GM21528 (cell line): Measurements from ENCODE around the gene CHAF1A.
A peak's percentile ranks its signal among the peaks of the same experiment; 100 is the strongest.

ENCODE experiments used
- ATAC-seq: cut with Tn5 transposase; IDR thresholded peaks from one replicate; pipeline ENCODE4 v1.9.1; 2021; ENCODE audit warnings: mild to moderate bottlenecking, moderate library complexity; ENCODE audit not compliant: unreplicated experiment, low FRiP score

The CHAF1A gene

DNA sequence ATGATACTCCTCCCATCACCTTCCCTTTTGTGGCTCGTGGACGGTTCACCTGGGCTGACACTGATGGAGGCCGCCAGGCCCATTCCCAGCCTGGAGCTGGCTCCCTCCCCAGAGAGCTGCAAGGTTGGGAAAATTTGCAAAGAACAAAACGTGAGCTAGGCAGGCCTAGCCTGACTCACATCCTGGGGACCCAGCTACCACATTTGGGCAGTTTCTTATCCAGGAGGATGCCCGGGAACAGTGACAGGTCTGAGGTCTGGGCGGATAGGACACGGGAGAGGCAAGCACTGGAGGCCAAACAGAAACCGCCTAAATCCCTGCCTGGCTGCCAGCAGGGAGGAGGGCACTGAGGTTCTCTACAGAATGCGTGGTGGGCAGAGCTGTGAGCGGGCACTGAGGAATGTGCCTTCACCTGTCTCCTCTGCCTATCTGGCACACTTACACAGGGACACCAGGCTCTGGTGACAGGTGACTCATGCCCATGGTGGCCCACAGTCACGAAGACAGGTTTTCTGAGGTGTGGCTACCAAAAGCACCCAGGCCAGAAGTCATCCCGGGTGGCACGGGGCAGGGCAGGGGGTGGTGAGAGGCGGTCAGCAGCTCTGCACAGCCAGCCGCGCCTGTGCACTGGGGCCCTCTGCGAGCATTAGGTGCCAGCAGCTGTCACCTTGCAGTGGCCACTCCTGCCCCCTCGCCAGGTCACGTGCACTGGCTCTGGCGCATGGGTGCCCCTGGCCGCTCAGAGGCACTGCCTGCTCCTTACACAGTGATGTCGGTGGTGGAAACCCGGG lies 25.3 kb upstream of the CHAF1A start:
- no peak for ATAC-seq

DNA sequence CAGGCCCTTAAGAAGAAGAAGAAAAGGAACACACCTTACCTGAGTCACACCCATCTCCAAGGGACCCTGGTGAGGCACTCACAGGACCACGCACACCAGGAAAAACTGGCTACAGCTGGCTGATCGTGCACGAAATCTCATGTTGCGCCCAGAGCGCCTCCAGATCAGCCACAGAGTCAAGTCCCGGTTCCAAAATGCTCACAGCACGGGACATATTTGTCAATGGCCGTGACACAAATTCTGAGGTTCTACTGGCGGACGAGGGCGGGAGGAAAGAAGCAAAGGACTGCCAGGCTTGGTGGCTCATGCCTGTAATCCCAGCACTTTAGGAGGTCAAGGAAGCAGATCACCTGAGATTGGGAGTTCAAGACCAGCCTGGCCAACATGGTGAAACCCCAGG lies 23.6 kb upstream of the CHAF1A start:
- ATAC-seq = no peak

DNA sequence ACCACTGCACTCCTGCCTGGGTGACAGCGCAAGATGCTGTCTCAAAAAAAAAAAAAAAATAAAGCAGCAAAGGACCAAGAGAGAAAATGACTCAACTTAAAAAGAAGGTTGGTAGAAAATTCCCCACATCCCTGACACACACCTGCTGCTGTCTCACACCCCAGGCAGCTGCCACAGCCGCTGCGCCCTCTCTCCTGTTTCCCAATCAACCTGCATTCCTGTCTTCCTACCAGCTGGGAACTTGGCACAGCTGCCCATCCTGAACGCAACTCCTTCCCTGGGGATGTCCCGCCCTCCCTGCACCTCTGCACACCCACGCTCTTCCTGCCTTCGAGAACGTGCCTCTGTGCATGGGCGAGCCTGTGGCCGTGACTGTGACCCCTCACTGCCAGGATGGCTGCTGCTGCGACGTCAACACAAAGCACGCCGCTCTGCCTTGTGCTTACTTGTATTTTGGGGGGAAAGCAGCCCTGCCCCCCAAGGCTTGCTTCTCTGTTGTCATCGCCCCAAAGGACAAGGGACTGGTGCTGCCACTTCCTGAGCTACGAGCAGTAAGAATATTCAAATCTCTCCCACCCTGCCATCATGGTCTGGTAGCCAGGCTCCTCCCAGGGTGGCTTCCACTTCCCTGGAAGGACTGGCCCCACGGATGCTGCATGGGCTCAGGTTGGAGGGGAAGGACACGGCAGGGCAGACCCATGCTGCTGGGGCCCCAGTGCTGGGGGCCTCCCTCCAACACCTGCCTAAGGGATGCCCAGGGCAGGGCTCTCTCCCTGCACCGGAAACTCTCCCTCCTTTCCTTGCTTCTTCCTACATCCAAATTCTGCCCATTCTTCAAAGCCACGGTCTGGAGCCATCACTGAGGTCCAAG lies 22.8 kb upstream of the CHAF1A start:
- no peak for ATAC-seq

DNA sequence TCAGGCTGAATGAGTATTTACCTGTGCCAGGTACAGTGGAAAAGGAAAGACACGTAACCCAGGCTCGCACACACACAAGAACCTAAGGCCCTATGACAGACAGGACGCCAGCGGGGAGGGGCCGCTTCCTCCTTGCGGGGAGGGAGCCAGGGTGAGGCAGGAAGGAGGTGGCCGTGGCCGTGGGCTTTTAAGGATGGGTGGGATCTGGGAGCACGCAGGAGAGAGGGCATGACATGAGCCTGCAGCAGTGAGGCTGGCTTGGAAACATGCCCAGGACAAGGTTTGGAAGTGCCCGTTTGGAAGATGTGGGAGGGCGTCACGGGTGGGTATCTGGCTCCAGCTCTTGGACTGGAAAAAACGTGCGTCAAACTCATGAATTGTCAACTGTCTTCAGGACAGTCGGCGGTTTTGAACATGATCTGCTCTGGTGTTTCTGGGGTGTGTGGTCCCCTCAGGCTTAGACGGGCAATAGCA lies 22.1 kb upstream of the CHAF1A start:
- no peak for ATAC-seq

DNA sequence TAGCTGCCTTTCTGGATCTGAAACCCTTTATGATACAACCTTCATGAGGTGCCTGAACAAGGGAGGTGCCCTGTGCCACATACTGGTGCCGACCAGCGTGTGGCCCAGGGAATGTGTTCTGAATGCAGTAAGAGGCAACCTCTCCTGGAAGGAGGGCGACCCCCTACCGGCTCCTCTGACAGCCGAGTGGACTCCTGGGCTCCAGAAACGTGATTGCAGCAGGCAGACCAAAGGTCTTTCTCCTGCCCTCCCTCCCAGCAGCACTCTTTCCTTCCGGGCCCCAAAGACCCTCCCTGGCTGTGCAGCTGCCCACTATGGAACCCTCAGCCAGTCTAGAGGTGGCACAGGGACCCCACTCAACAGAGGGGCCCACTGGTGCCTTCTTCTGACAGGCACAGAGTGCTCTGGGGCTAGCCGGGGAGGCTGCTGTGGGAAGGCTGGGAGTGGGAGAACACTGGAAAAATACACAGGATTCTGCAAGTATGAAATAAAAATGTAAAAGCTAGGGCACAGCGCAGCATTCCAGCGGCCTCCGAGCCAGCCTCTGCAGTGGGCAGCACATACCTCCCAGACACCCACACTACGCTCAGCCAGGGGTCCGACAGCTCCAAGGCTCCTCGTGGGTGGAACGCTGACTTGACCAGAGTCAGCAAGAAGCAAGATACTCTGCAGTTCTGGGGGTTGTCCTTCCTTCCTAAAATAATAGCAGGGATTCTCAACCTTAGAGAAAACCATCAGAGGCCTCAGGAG lies 17.0 kb upstream of the CHAF1A start:
- ATAC-seq = no peak

DNA sequence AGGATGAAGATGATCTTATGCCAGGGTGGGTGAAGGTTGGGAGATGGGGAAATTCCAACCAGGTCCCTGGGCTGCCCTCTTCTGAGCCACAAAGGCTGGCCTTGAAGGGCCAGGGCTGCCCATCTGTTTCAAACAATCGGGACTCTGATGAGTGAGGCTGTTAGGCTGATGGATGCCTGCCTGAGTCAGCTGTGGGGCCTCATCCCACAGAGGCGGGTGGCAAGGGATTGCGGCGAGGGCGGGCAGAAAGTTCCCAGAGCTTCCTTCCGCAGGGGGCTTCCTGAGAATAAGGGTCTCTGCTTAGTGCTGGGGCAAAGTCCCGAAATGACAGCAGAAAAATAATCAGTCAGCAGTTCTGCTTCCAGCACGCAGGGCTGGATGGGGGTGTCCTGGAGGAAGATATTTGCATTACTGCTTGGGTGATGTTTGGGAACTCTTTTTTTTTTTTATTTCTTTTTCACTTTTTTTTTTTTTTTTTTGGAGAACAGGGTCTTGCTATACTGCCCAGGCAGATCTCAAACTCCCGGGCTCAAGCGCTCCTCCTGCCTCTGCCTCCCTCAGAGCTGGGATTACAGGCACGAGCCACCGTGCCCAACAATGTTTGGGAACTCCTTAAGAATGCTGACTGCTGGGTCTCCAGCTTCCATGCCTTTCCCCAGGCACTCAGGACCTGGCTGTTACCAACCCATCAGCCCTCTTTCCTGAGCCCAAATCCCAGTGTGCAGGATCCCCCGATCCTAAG lies 16.2 kb upstream of the CHAF1A start:
- ATAC-seq = no peak

DNA sequence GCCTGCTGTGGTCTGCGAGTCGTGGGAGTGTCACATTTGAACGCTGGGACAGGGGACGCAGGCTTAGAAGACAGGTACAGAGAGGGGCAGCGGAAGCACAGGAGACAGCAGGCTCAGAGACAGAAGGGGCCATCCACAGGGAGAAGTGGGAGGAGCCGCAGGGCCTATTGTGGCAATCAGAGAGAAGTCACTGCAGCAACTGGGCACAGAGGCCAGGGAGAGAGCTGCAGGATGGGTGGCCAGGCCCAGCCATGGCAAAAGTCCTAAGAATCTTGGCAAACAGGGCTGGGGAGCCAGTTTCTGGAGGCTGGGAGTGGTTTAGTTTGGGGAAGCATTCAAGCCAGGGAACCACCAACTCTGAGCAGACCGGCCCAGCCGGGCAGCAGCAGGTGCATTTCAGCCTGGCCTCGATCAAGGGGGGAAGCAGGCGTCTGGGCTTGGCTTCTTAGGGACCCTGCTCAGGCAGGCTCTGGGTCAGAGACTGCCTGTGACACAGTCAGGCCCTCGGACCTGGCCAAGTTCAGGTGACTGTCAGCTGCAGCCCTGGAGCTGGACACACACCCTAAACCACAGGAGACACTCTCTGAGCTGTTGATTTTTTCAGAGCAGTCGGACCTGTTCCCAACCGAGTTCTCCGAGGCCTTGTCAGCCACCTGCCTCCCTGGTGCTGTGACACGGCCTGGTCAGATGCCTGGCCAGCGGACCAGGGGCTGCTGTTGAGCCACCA lies 13.9 kb upstream of the CHAF1A start:
- no peak for ATAC-seq

DNA sequence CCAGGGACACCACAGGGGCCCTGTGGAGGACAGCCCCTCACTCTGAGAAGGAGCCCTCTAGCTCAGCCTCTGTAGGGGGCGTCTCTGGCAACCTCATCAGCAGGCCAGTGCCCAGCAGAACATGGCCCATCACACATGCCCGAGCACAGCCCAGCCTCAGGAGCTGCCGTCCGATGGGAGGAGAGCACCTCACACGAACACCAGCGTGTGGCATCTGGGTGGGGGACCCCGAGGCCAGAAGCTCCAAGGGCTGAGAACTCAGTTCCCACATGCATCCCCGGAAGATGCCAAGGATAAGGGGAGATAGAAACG lies 13.4 kb upstream of the CHAF1A start:
- no peak for ATAC-seq

DNA sequence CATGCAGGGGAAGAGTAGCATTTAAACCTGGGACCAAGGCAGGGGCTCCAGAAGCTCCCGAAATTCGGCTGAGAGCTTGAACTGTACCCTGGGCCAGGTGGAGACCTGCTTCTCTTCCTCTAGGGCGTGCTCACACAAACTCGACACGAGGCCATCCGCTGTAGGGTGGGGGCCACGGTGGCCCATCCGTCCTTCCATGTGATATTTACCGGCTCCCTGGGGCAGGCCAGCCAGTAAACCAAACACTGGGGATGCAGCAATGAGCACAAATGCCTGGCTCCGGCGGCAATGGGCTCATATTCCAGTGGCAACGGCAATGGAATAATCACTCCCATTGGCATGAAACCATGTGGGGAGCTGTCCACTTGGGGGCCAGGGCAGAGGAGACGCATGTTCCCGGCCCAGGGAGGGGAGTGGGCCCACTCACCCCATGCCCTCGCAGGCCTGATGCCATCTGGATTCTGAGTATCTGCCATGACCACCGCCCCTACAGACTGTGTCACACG lies 12.9 kb upstream of the CHAF1A start:
- no peak for ATAC-seq

DNA sequence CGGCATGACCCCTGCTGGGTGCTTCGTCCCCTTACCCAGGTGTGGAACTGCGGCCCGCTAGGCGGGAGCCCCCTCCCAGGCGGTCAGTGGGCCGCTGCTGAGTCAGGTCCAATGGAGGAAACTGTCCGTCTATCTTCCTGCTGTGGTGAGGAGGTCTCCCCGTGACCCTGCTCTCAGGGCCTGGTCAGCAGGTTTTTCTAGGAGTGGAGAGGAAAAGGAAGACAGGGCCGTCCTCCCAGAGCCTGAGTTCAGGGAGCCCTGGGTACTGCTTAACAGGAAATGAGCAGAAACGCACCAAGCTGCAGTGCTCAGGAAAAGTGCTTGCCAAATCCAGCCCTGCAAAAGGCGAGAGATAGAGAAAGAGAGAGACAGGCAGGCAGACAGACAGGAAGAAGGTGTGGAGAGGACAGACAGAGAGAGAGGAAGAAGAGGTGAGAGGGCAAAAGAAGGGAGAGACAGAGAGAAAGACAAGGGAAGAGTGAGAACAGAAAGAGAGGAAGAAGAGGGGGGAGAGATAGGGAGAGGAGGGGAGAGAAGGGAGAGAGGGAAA lies 12.3 kb upstream of the CHAF1A start:
- ATAC-seq = no peak

DNA sequence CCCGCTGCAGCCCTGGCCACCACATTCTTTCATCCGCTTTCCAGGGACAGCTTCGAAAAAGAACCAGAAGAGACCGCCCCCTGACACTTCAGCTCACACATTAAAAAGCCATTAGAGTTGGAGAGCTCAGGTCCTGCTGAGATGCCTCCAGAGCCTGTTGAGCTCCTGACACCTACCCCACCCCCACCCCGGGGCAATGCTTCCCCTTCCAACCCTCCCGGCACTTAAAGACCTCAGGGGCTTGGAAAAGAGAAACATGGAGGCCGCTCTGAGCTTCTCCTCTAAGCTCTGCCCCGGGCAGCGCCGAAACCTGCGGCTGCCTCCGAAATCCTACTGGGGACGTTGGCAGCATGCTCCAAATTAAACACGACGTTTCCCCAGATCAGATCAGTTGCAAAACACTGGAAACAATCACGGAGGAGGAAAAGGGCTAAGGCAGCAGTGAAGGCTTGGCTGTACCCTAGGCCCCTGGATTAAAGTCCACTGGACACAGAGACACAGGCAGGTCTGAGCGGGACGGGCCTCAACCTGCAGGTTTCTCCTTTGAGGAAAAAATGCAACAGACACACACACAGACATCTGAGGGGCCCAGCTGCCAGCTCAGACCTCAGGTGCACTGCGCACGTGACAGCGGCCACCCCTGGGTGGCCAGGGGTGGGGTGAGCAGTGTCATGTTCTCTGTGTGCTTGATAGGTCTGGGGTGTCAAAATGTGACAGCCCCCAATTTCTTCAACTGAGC lies 11.7 kb upstream of the CHAF1A start:
- no peak for ATAC-seq

DNA sequence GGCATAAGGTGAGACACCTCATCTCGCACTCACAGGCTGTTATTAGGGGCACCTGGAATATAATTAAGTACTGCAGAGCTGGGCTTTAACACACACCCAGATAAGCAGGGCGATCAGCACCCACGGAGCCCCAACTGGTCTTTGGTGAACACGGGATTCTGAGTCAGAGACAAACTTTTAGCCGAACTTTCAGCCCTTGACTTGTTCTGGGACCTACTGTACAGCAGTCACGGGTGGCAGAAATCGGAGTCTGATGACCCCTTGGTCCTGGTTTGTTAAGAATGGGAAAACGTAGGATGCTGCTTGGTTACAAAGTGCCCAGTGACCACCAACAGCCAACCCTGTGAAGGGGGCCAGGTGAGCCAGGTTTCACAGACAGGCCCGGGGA lies 11.1 kb upstream of the CHAF1A start:
- no peak for ATAC-seq

DNA sequence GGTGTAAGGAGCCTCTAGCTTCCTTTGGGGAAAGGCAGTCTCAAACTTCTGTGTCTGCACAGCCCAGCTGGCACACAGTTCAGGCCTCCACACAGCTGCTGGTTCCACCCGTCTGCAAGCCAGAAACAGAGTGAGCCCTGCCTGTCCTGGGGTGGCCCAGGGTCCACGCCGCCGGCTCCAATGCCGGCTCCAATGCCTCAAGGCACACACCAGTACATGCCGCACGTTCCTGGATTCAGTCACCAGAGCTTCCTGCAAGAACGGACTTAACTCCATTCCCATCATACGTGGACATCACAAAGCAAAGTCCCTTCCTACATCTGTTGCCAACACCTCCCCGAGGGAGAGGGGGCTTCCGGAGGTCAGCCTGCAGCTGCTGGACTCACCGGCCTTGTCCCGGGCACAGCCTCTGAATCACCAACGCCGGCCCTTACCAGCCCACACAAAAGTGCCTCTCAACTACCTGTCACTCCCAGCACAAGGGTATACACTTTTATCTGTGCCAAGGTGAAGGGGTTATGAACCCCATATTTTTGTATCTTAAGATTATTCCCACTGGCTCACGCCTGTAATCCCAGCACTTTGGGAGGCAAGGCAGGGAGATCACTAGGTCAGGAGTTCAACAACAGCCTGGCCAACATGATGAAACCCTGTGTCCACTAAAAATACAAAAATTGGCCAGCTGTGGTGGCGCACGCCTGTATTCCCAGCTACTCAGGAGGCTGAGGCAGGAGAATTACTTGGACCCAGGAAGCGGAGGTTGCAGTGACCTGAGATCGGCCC lies 10.5 kb upstream of the CHAF1A start:
- ATAC-seq = no peak

DNA sequence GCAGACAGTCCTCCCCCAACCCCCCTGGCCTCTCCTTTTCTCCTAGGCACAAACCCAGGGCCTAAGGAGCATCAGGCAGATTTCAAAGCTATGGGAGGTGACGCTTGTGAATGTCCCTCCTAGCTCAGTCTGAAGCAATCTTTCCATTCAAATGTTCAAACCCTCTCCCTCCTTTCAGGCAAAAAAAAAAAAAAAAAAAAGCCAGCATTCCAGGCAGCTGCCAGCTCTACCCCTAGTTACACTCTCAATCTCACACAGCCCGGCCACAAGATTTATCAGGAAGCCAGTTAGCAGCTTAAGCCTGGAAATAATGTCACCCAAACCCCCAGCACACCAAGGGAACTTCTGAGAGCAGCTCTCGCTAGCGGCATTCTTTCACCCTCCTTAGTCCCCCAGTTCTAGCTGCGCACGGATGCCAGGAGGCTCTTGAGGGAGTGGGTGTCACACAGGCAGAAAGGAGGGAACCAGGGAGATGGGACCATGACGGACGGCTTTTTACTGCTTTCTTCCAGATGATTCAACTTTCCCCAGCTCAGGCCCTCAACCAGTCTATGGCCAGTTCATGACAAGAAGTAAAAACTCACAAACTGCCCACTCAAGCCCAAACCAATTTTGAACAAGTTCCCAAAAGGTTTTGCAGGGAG lies 8.4 kb upstream of the CHAF1A start:
- no peak for ATAC-seq

DNA sequence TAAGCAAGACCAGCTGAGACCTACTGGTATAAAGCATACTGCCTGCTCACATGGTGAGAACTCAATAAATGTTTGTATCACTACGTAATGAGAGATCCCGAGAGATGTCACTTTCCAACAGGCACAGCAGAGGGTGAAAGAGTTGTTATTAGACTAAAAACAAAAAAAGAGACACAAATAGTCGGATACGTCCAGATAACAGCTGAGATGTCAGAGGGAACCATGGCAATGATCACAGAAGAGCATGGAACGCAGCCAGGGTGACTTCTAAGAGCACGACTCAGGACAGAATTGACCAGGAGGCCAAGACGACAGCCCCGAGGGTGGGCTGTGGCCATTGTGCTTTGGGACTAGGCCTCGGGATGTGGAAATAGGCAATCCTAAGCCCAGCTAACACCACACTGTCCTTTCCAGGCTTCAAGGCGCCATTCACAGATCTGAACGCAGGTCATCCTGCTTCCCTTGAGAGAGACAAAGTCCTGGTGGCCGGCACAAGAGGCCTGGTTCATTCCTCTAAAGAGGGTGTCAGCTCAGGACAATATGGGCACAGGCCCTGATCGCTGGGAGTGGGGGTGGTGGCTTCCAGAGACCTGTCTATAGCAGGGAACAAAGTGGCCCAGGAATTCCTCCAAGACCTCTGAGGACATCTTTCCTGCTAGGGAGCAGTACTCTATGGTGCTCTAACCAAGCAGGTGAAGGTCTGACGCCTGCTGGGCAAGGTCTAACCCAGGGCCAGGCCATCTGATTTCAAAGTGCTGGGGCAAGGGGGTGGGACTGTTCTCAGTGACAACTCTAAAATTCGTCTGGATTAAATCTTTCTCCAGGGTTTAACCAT lies 5.3 kb upstream of the CHAF1A start:
- ATAC-seq = no peak

DNA sequence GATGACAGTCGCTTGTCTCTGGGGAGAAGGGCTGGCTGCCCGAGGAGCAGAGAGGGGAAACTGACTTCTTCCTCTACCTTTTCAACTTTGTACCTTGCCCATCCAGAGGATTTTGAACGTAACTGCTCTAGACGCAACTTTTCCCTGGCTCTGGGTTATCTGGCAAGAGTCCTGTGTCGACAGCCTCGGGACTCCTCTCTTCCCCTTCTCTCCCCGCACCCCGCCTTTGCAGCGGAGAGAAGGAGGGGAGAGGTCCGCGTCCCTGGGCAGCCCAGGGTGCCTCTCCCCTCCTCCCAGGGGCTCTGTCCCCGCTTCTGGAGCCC lies 2.7 kb upstream of the CHAF1A start:
- peak; percentile 17 for ATAC-seq
